ENCODE data around the gene BPGM. TPM values are rescaled to one million over a fixed set of nuclear protein-coding genes. Genes with fewer than 3 reads are reported as not detected.
"Not testable (repeated sequence)": the region's sequence is repeated elsewhere in the genome, so short reads cannot be mapped to it uniquely, and the experiment has no call there.

BPGM gene
- total RNA-seq, 1 experiment from 2014 or later, result 17.5 TPM

GRCh38 chr7:134662166-134662870 lies 15.7 kb downstream of the BPGM start:
- no peak for DNase-seq (ENCODE audit: low spot score)

- DNase-seq (ENCODE audit: low spot score), result no peak
These were observed 16.2 kb downstream of the BPGM start for GRCh38 chr7:134662871-134663205.

GRCh38 chr7:134665045-134665444 lies 18.4 kb downstream of the BPGM start:
- DNase-seq (ENCODE audit: low spot score), result not testable (repeated sequence)

- no peak for DNase-seq (ENCODE audit: low spot score)
These were observed 21.2 kb downstream of the BPGM start for GRCh38 chr7:134667899-134668298.

- no peak for DNase-seq (ENCODE audit: low spot score)
These were observed 22.7 kb downstream of the BPGM start for GRCh38 chr7:134669388-134669787.

GRCh38 chr7:134669845-134670373 lies 23.3 kb downstream of the BPGM start:
- peak; percentile 94 for DNase-seq (ENCODE audit: low spot score)

GRCh38 chr7:134671609-134672008 lies 25.0 kb downstream of the BPGM start:
- DNase-seq (ENCODE audit: low spot score), result no peak

GRCh38 chr7:134674424-134674823 lies 27.8 kb downstream of the BPGM start:
- no peak for DNase-seq (ENCODE audit: low spot score)

GRCh38 chr7:134676743-134677142 lies 30.1 kb downstream of the BPGM start:
- no peak for DNase-seq (ENCODE audit: low spot score)

- DNase-seq (ENCODE audit: low spot score), result no peak
These were observed 31.5 kb downstream of the BPGM start for GRCh38 chr7:134678115-134678514.

GRCh38 chr7:134679006-134679405 lies 32.4 kb downstream of the BPGM start:
- DNase-seq (ENCODE audit: low spot score), result no peak

- no peak for DNase-seq (ENCODE audit: low spot score)
These were observed 37.5 kb downstream of the BPGM start for GRCh38 chr7:134684165-134684564.

- DNase-seq (ENCODE audit: low spot score), result no peak
These were observed 38.6 kb downstream of the BPGM start for GRCh38 chr7:134685250-134685649.

- DNase-seq (ENCODE audit: low spot score), result no peak
These were observed 40.1 kb downstream of the BPGM start for GRCh38 chr7:134686786-134687185.

- DNase-seq (ENCODE audit: low spot score), result not testable (repeated sequence)
These were observed 42.9 kb downstream of the BPGM start for GRCh38 chr7:134689550-134689949.

- DNase-seq (ENCODE audit: low spot score), result peak; percentile 28
These were observed 43.4 kb downstream of the BPGM start for GRCh38 chr7:134690016-134690415.

- DNase-seq (ENCODE audit: low spot score), result peak; percentile 16
These were observed 44.2 kb downstream of the BPGM start for GRCh38 chr7:134690614-134691504.

- peak; percentile 13 for DNase-seq (ENCODE audit: low spot score)
These were observed 45.1 kb downstream of the BPGM start for GRCh38 chr7:134691546-134692343.

GRCh38 chr7:134692344-134692705 lies 45.7 kb downstream of the BPGM start:
- DNase-seq (ENCODE audit: low spot score), result peak; percentile 42

- DNase-seq (ENCODE audit: low spot score), result peak; percentile 87
These were observed 46.6 kb downstream of the BPGM start for GRCh38 chr7:134693256-134693655.

GRCh38 chr7:134694299-134694698 lies 47.6 kb downstream of the BPGM start:
- DNase-seq (ENCODE audit: low spot score), result no peak

- no peak for DNase-seq (ENCODE audit: low spot score)
These were observed 48.1 kb downstream of the BPGM start for GRCh38 chr7:134694767-134695166.

Data from A172 (cell line).